ENCODE results near the gene DENND1B.

The DENND1B gene

GRCh38 chr1:197466813-197467212 lies 308.5 kb downstream of the DENND1B start:
- no peak for DNase-seq (ENCODE audit: low read depth)

DNA sequence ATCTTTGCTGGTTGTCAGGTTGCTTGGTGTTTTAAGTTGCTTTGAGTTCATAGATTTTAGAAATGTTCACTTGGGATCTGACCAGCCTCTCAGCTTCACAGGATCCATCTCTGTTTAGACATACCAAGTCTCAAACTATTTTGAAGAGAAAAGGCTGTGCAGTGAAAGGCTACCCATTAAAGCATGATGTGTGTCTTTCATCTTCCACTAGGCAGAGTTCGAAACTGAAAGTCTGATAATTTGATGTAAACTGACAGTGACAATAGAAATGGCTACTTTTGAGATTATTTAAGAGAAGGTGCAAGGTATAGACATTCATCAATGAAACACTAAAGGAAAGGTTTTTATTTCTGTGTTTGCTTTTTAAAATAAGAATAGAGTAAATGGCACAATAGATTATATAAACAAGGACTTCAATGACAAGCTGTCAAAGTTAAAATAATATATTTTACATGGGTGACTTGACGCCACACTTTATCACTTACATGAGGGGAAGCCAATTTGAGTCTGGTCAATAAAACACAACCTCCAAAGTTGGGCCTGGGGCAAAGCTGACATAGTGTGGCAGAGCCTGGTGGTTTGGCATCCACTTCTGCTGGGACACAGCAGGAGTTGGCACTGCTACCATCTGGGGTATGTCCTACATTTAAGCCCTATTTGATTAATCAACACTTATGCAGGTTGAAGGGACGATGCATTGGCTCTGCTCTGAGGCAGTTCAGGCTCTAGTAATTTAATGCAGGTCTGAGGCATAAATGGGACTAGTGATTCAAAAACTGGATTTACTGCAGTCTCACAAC lies 309.6 kb downstream of the DENND1B start:
- DNase-seq (ENCODE audit: low read depth), result no peak

DNA sequence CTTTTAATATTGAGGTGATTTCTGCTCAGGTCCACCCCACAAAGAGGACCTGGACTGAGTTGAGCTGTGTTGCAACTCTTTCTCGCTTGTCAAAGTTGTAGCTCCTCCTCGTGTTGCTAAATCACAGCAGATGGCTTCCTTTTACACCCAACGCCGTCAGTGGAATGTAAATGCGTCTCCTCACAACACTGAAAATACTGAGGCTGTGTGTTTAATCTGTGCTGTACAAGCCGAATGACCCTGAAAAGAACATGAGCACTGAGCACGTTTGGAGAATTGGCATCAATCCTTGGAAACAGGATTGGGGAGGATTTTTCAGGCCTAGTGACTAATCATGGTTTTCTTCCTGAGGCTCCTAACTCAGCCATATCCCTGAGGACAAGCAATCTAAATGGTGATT lies 311.2 kb downstream of the DENND1B start:
- DNase-seq (ENCODE audit: low read depth), result no peak

DNA sequence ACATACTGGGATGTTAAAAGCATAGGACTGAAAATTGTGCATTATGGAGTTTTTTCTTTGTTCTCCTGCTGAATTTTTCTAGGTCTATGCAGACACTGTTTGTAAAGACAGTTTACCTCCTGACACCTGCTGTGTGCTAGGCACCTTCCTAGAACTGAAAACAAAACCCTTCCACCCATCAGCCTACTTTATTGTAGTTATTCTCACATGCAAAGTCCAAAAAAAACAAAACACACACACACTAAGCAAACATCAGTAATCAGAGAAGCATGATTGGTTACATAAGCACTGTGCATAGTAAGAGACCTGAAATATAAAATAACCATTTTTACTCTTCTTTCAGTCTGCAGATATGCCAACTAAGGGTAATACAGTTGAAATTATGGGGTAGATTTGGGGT lies 312.1 kb downstream of the DENND1B start:
- no peak for DNase-seq (ENCODE audit: low read depth)

DNA sequence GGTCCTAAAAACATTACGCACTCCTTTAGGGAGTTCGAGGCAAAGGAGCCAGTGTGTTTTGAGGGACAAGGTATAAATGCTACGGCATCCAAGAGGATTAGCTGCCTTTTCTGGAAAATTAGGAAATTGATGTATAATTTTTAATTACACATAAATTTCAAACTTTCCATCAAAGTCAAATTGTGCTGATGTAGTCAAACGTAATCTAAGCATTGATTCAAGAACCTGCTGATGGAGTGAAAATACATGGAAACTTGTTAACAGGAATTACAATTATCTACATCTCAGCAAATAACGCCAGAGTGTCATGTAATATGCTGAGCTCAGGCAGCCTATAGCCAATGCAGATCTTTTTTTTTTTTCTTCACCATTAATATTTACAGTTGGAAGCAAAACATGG lies 312.7 kb downstream of the DENND1B start:
- DNase-seq (ENCODE audit: low read depth), result no peak

Data from stimulated activated CD4-positive, alpha-beta T cell treated with anti-CD3 and anti-CD28 coated beads, Interleukin-2, amount 100 ng/mL, for 4 hours (primary cell).